GM15510 (cell line): ENCODE measurements around the gene SNN.

Experiments used
- POLR2A ChIP-seq: IDR thresholded peaks from 3 replicates; pipeline ENCODE4 v1.6.1; 2011; ENCODE audit warnings: borderline replicate concordance; ENCODE audit not compliant: insufficient read length; ENCODE audit errors: extremely low read depth

Gene SNN

DNA sequence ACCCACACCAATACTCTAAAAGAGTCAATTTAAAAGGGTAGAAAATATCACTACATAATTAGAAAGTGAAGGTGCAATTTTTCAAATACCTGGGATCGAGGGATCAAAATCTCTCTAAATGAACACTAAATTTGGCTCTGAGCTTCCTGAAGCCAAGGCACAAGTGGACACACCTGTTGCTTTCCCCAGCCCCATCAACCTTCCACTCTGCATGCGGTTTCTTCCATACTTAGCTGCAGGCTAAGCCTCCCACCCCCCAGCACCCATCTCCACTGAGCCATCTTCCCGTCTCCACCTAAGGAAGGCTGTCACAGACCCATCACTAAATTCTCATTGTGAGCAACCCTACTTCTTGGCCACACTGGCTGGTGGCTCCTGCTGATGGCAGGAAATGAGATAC is 43.9 kb downstream of the SNN start:
- no peak for TF ChIP-seq POLR2A

- no peak for TF ChIP-seq POLR2A
Observed at GRCh38 chr16:11715246-11715947, 47.1 kb downstream of the SNN start.

DNA sequence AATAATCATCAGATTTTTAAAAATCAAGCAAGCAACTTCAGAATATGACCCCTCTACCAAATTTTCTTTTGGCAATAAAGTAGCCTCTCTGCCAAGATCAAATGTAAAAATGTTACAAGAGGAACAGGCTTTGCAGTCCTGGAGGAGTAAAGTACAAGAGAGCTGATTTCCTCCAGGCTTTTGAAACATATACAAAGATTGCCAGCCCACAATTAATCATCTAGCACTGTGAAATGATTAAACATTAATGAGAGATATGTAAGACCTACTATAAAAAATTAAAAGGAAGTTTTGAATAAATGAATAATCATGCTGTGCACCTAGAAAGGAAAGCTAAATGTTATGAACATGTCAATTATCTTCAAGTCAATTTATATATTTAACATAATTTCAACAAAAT is 48.1 kb downstream of the SNN start:
- TF ChIP-seq POLR2A = no peak

DNA sequence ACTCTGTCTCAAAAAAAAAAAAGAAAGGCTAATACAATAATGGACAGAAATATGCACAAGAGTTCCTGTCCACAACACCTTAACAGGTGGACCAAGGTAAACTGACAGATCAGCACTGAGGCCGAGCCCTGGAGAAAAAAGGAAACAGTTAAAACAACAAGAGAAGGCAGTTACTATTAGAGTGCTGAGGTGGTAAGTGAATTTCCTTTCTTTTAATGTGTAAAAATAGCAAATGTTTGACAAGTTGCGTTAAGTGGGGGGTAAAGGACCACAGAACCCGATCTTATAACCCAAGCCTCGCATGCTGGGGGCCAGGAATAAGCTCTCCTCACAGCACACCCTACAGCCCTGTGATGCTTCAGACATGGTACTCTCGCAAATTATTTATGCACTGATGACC is 49.6 kb downstream of the SNN start:
- no peak for TF ChIP-seq POLR2A

- no peak for TF ChIP-seq POLR2A
Observed at GRCh38 chr16:11719171-11719570, 50.9 kb downstream of the SNN start.

GRCh38 chr16:11719762-11720161 is 51.5 kb downstream of the SNN start:
- no peak for TF ChIP-seq POLR2A

GRCh38 chr16:11721781-11722467 is 53.7 kb downstream of the SNN start:
- no peak for TF ChIP-seq POLR2A

DNA sequence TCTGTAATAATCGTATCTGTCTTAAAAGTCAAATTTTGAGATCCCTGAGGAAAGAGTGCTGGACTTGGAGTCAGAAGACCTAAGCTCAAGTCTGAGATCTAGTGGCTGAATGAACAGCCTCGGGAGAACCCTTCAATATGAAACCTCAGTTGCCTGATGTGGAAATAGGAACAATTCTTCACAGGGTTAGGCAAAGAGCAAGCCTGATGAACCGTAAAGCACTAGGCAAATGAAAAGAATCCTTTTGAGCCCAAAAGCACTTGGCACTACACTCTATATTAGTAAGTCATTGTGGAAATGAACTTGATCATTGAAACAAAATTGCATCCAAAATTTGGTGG is 54.2 kb downstream of the SNN start:
- TF ChIP-seq POLR2A = no peak

- no peak for TF ChIP-seq POLR2A
Observed at GRCh38 chr16:11725457-11725856, 57.2 kb downstream of the SNN start.

DNA sequence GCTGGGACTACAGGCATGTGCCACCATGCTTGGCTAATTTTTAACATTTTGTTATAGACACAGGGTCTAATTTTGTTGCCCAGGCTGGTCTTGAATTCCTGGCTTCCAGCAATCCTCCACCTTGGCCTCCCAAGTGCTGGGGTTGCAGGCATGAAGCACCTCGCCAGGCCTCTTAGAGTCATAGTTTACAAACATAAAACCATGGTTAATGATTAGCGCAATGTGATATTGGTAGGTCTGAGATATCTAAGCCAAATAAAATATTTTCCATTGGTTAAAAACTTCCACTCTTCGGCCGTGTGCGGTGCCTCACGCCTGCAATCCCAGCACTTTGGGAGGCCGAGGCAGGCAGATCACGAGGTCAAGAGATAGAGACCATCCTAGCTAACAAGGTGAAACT is 57.8 kb downstream of the SNN start:
- no peak for TF ChIP-seq POLR2A

DNA sequence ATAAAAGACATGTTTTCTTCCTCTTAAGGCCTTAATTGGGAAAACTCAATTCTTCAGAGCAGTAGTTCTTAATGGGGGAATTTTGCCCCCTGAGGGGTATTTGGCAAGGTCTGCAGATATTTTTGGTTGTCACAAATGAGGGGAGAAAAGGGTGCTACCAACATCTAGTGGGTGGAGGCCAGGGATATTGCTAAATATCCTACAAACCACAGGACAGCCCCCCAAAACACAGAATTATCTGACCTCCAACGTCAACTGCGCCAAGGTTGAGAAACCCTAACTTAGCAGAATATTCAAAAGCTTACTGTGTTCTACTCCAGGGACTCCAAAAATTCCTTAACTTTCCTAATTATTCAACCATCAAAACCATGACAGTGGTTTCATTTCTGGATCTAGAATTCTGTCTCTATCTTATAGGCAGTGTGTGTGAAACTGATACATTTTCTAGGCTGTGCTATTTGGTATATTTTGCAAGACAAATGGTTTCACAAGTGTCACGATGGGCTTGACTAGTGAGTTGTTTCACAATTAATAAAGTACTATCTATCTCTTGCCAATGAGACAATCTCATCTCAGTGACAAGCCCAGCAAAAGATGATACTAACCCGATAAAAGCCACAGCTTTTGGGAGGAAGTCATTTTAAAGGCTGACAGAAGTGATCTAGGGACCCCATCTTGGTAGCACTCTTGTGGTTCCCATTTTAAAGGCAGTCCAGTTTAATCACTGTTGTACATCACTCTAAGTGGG is 59.7 kb downstream of the SNN start:
- no peak for TF ChIP-seq POLR2A
